ENCODE measurements around the gene ADPRS. TPM values are rescaled to one million over a fixed set of nuclear protein-coding genes. Genes with fewer than 3 reads are reported as not detected.

ADPRS gene
- total RNA-seq, 1 donor from 2014 or later, result 28.1 TPM

DNA sequence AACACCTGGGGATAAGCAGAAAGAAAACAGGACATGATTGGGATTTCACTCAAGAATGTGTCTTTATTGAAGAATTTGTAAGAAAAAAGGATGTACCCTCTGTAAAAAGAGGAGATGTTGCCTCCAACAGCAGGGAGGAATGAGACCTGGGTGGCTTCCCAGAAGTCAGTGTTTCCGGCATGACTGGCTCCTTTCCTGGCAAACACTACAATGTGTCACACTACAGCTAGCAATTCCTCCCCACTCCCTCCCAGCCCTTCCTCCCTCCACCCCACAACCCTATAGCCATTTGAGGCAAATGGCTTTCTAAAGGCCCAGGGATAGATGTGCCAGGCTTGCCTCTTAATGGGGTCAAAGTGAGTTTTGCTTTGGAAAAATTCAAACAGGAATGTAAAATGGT is 47.8 kb downstream of the ADPRS start:
- Histone ChIP-seq H3F3A (ENCODE audit: low read depth) (no peaks in the 10 kb centered on the region), H3K27ac (no peak overlapping the region), H3K27me3 (no peaks in the 10 kb centered on the region), H3K4me3 (no peak overlapping the region), H3K9ac (no peak overlapping the region), H2AFZ (replicated peaks) (no peak overlapping the region), H3K9me3 (ENCODE audit: low read depth) (no peaks in the 10 kb centered on the region), H3K4me2 (no peak overlapping the region), H3K36me3 (no peaks in the 10 kb centered on the region), H3K79me2 (ENCODE audit: low read depth) (no peaks in the 10 kb centered on the region), H4K20me1 (ENCODE audit: low read depth) (no peaks in the 10 kb centered on the region), H3K4me1 (no peaks in the 10 kb centered on the region)
- Mint-ChIP-seq H3K9me3 (no peaks in the 10 kb centered on the region), H3K36me3 (peaks cover 8% of the 10 kb centered on the region), H3K4me3 (no peak overlapping the region), H3K4me1 (peaks cover 7% of the 10 kb centered on the region), H3K27me3 (ENCODE audit: insufficient read depth, low read depth) (no peaks in the 10 kb centered on the region), H3K27ac (no peak overlapping the region)
- TF ChIP-seq, protein P1, sequence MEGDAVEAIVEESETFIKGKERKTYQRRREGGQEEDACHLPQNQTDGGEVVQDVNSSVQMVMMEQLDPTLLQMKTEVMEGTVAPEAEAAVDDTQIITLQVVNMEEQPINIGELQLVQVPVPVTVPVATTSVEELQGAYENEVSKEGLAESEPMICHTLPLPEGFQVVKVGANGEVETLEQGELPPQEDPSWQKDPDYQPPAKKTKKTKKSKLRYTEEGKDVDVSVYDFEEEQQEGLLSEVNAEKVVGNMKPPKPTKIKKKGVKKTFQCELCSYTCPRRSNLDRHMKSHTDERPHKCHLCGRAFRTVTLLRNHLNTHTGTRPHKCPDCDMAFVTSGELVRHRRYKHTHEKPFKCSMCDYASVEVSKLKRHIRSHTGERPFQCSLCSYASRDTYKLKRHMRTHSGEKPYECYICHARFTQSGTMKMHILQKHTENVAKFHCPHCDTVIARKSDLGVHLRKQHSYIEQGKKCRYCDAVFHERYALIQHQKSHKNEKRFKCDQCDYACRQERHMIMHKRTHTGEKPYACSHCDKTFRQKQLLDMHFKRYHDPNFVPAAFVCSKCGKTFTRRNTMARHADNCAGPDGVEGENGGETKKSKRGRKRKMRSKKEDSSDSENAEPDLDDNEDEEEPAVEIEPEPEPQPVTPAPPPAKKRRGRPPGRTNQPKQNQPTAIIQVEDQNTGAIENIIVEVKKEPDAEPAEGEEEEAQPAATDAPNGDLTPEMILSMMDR (IDR thresholded peaks at IDR 0.05), result no peak
- no peak for DNase-seq (ENCODE audit: low spot score)

DNA sequence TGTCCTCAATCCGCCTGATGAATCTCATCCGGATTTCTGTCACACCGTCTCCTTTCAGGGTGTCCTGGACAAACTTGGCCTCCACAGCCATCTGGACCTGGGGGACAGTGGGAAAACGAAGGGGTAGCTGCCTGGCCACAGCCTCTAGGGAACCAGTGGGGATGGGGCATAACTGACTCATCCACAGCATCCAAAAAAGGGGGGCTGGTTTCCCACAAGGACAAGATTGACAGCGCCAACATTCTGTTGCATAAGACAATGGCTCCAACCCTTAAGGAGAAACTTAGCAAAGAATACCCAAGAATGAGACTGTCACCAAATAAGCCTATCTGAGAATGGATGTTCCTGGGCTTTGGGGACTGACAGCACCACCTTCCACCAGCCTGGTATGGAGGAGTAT is 48.5 kb downstream of the ADPRS start:
- Histone ChIP-seq H2AFZ (replicated peaks) (no peak overlapping the region), H3K79me2 (ENCODE audit: low read depth) (peaks cover 4% of the 10 kb centered on the region), H3K9ac (no peak overlapping the region), H3K9me3 (ENCODE audit: low read depth) (no peaks in the 10 kb centered on the region), H3K4me3 (no peak overlapping the region), H3K4me1 (no peaks in the 10 kb centered on the region), H3F3A (ENCODE audit: low read depth) (no peaks in the 10 kb centered on the region), H3K4me2 (no peak overlapping the region), H3K27ac (no peak overlapping the region), H3K27me3 (no peaks in the 10 kb centered on the region), H3K36me3 (no peaks in the 10 kb centered on the region), H4K20me1 (ENCODE audit: low read depth) (no peaks in the 10 kb centered on the region)
- H3K4me3 Mint-ChIP-seq, result no peak overlapping the region
- peaks cover 8% of the 10 kb centered on the region for H3K36me3 Mint-ChIP-seq
- no peaks in the 10 kb centered on the region for H3K27me3 Mint-ChIP-seq (ENCODE audit: insufficient read depth, low read depth)
- H3K9me3 Mint-ChIP-seq, result no peaks in the 10 kb centered on the region
- DNase-seq (ENCODE audit: low spot score), result no peak
- peaks cover 7% of the 10 kb centered on the region for H3K4me1 Mint-ChIP-seq
- TF ChIP-seq, protein P1 (IDR thresholded peaks at IDR 0.05), result no peak
- TF ChIP-seq EZH2phosphoT487 (IDR thresholded peaks at IDR 0.05), result no peak
- TF ChIP-seq EZH2 (IDR thresholded peaks at IDR 0.05), result no peak
- H3K27ac Mint-ChIP-seq, result no peak overlapping the region

DNA sequence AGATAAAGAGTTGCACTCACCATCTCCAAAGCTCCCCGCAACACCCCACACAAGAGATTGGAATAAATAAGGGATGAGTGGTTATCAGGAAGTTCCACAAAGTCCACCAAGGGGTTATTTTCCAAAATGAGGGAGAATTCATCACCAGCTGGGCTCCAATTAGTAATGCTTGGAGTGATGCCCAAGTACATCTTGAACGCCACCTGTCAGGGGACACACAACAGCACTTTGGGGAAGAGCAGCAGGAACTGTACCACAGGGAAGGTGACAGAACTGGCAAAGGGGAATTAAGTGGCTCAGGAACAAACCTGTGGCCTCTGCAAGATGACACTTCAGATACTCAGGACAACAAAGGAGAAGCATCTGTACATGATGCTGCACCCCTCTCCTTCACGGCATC is 49.1 kb downstream of the ADPRS start:
- Histone ChIP-seq H3K36me3 (no peaks in the 10 kb centered on the region), H3K27ac (no peak overlapping the region), H3K9me3 (ENCODE audit: low read depth) (no peaks in the 10 kb centered on the region), H4K20me1 (ENCODE audit: low read depth) (no peaks in the 10 kb centered on the region), H3K4me2 (no peak overlapping the region), H3K4me3 (no peak overlapping the region), H3K9ac (no peak overlapping the region), H3K27me3 (no peaks in the 10 kb centered on the region), H3K4me1 (no peaks in the 10 kb centered on the region), H3K79me2 (ENCODE audit: low read depth) (peaks cover 7% of the 10 kb centered on the region), H3F3A (ENCODE audit: low read depth) (no peaks in the 10 kb centered on the region), H2AFZ (replicated peaks) (no peak overlapping the region)
- no peak for DNase-seq (ENCODE audit: low spot score)
- TF ChIP-seq EZH2phosphoT487 (IDR thresholded peaks at IDR 0.05) (no peak), EZH2 (IDR thresholded peaks at IDR 0.05) (no peak)
- TF ChIP-seq, protein P1 (IDR thresholded peaks at IDR 0.05), result no peak
- no peaks in the 10 kb centered on the region for H3K9me3 Mint-ChIP-seq
- H3K27me3 Mint-ChIP-seq (ENCODE audit: insufficient read depth, low read depth), result no peaks in the 10 kb centered on the region
- H3K36me3 Mint-ChIP-seq, result peaks cover 8% of the 10 kb centered on the region
- no peak overlapping the region for H3K4me3 Mint-ChIP-seq
- H3K27ac Mint-ChIP-seq, result no peak overlapping the region
- H3K4me1 Mint-ChIP-seq, result peaks cover 7% of the 10 kb centered on the region

DNA sequence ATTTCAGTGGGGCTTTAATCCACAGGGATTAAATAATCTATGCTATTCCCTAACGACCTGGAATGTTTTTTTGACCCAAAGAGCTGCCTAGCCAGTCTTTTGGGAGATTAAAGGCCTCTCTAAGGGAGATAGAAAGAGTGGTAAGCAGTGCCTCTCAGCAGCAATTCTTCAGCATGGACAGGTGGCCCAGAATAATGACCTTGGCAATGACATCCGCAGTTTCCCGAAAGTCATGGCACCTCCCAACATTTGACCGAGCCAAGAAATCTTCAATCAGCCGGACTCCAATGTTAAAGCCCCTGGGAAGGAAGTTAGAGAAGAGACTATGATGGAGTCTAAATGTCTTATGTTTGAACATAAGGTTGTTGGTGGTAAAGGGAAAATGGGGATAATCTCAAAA is 50.8 kb downstream of the ADPRS start:
- peaks cover 11% of the 10 kb centered on the region for H3K79me2 ChIP-seq (ENCODE audit: low read depth)
- H3K36me3 Mint-ChIP-seq, result peaks cover 8% of the 10 kb centered on the region
- H3K36me3 ChIP-seq, result no peaks in the 10 kb centered on the region

More for the DNA sequence above, 50.8 kb downstream of the ADPRS start:
- H3K4me3 ChIP-seq, result no peak overlapping the region
- no peak overlapping the region for H3K4me2 ChIP-seq
- H3K4me1 ChIP-seq, result no peaks in the 10 kb centered on the region
- TF ChIP-seq EZH2phosphoT487 (IDR thresholded peaks at IDR 0.05) (no peak), EZH2 (IDR thresholded peaks at IDR 0.05) (no peak)
- TF ChIP-seq, protein P1 (IDR thresholded peaks at IDR 0.05), result no peak
- H3K4me3 Mint-ChIP-seq, result no peak overlapping the region
- no peaks in the 10 kb centered on the region for H3K27me3 ChIP-seq
- H3K9me3 Mint-ChIP-seq, result no peaks in the 10 kb centered on the region
- H3K9ac ChIP-seq, result no peak overlapping the region
- H2AFZ ChIP-seq (replicated peaks), result no peak overlapping the region
- no peak for DNase-seq (ENCODE audit: low spot score)
- H3K4me1 Mint-ChIP-seq, result peaks cover 2% of the 10 kb centered on the region
- H3K27me3 Mint-ChIP-seq (ENCODE audit: insufficient read depth, low read depth), result peaks cover 2% of the 10 kb centered on the region
- H3K27ac Mint-ChIP-seq, result no peak overlapping the region
- H3F3A ChIP-seq (ENCODE audit: low read depth), result no peaks in the 10 kb centered on the region
- H4K20me1 ChIP-seq (ENCODE audit: low read depth), result no peaks in the 10 kb centered on the region
- H3K27ac ChIP-seq, result no peak overlapping the region
- no peaks in the 10 kb centered on the region for H3K9me3 ChIP-seq (ENCODE audit: low read depth)
